OCI-LY1 (cell line): ENCODE results near the gene METAP1D.

Source experiments
- H2AFZ ChIP-seq: fragments of 200-600 bp; sonication (generic), shearing (Covaris generic); 2 replicates; pipeline ENCODE4 v1.6.0; 2014; ENCODE audit warnings: antibody characterized with exemption, mild to moderate bottlenecking, low read length
- H3F3A ChIP-seq: fragments of 200-600 bp; sonication (generic), shearing (Covaris generic); 2 replicates; pipeline ENCODE4 v1.6.0; 2014; ENCODE audit warnings: mild to moderate bottlenecking, antibody characterized with exemption, low read length, moderate library complexity; ENCODE audit not compliant: insufficient read depth
- H3K27ac ChIP-seq: fragments of 200-600 bp; sonication (generic); 2 replicates; pipeline ENCODE4 v1.5.1; 2014; ENCODE audit warnings: low read length, mixed run types, mild to moderate bottlenecking, low read depth; ENCODE audit not compliant: poor library complexity, severe bottlenecking
- H3K27me3 ChIP-seq: fragments of 200-600 bp; sonication (generic); 2 replicates; pipeline ENCODE4 v1.6.0; 2014; ENCODE audit warnings: antibody characterized with exemption, mild to moderate bottlenecking, low read length, moderate library complexity; ENCODE audit not compliant: insufficient read depth
- H3K36me3 ChIP-seq: fragments of 200-600 bp; sonication (generic); 2 replicates; pipeline ENCODE4 v1.6.1; 2014; ENCODE audit warnings: mild to moderate bottlenecking, antibody characterized with exemption, low read length, moderate library complexity, mixed read lengths; ENCODE audit not compliant: insufficient read depth
- H3K4me1 ChIP-seq: fragments of 200-600 bp; sonication (generic); 2 replicates; pipeline ENCODE4 v1.5.1; 2014; ENCODE audit warnings: mild to moderate bottlenecking, low read length, moderate library complexity; ENCODE audit not compliant: insufficient read depth, severe bottlenecking
- H3K4me2 ChIP-seq: fragments of 200-600 bp; sonication (generic), shearing (Covaris generic); 2 replicates; pipeline ENCODE4 v1.6.1; 2014; ENCODE audit warnings: low read length
- H3K4me3 ChIP-seq: fragments of 200-600 bp; sonication (generic); 2 replicates; pipeline ENCODE4 v1.5.1; 2014; ENCODE audit warnings: low read length, low read depth, mild to moderate bottlenecking, mixed read lengths; ENCODE audit not compliant: poor library complexity, severe bottlenecking
- H3K79me2 ChIP-seq: fragments of 200-600 bp; shearing (Covaris generic); 2 replicates; pipeline ENCODE4 v1.6.1; 2016; ENCODE audit warnings: mixed run types, low read length, mixed read lengths; ENCODE audit not compliant: insufficient read depth
- H3K9ac ChIP-seq: fragments of 200-600 bp; sonication (generic), shearing (Covaris generic); 2 replicates; pipeline ENCODE4 v1.6.1; 2014; ENCODE audit warnings: mild to moderate bottlenecking, low read length, mixed read lengths
- H3K9me2 ChIP-seq: fragments of 200-600 bp; sonication (generic), shearing (Covaris generic); 2 replicates; pipeline ENCODE4 v1.6.1; 2014; ENCODE audit warnings: low read depth, mild to moderate bottlenecking, low read length, mixed read lengths
- H3K9me3 ChIP-seq: fragments of 200-600 bp; shearing (Covaris generic); 2 replicates; pipeline ENCODE4 v1.6.1; 2014; ENCODE audit warnings: low read length, mixed read lengths
- H4K20me1 ChIP-seq: fragments of 200-600 bp; sonication (generic), shearing (Covaris generic); 2 replicates; pipeline ENCODE4 v1.6.0; 2016; ENCODE audit warnings: mild to moderate bottlenecking, low read length; ENCODE audit not compliant: insufficient read depth
- CTCF ChIP-seq: fragments of 200-600 bp; sonication (generic), shearing (Covaris generic); IDR thresholded peaks from 2 replicates; pipeline ENCODE4 v1.5.1; 2017; ENCODE audit warnings: mild to moderate bottlenecking, antibody characterized with exemption, low read length, moderate library complexity, mixed read lengths
- EZH2 ChIP-seq: fragments of 200-600 bp; sonication (generic), shearing (Covaris generic); IDR thresholded peaks from 2 replicates; pipeline ENCODE4 v1.8.0; 2017; ENCODE audit warnings: borderline replicate concordance, mixed run types, mild to moderate bottlenecking, antibody characterized with exemption, low read length, moderate library complexity, mixed read lengths

Gene METAP1D

GRCh38 chr2:172120118-172120517 lies 120.4 kb downstream of the METAP1D start:
- no peaks in the 10 kb centered on the region for H3K9me3 ChIP-seq
- H2AFZ ChIP-seq, result no peak overlapping the region

GRCh38 chr2:172128484-172128883 lies 128.7 kb downstream of the METAP1D start:
- Histone ChIP-seq H3F3A (no peaks in the 10 kb centered on the region), H3K4me1 (no peaks in the 10 kb centered on the region), H3K9me3 (no peaks in the 10 kb centered on the region), H3K9ac (no peak overlapping the region), H3K36me3 (no peaks in the 10 kb centered on the region), H3K9me2 (no peaks in the 10 kb centered on the region), H3K4me2 (no peak overlapping the region), H2AFZ (no peak overlapping the region), H3K4me3 (no peak overlapping the region), H3K27ac (no peak overlapping the region), H3K27me3 (no peaks in the 10 kb centered on the region), H3K79me2 (no peaks in the 10 kb centered on the region), H4K20me1 (no peaks in the 10 kb centered on the region)
- TF ChIP-seq CTCF (no peak), EZH2 (no peak)

More at GRCh38 chr2:172120118-172120517, 120.4 kb downstream of the METAP1D start:
- Histone ChIP-seq H3K79me2 (no peaks in the 10 kb centered on the region), H3K27me3 (no peaks in the 10 kb centered on the region), H3K9me2 (no peaks in the 10 kb centered on the region), H3K36me3 (no peaks in the 10 kb centered on the region), H3K27ac (no peak overlapping the region), H3K9ac (no peak overlapping the region), H3K4me3 (no peak overlapping the region), H3K4me1 (no peaks in the 10 kb centered on the region), H4K20me1 (no peaks in the 10 kb centered on the region), H3F3A (no peaks in the 10 kb centered on the region), H3K4me2 (no peak overlapping the region)
- TF ChIP-seq EZH2 (no peak), CTCF (no peak)

- Histone ChIP-seq H3K9me2 (no peaks in the 10 kb centered on the region), H3K4me1 (no peaks in the 10 kb centered on the region), H4K20me1 (no peaks in the 10 kb centered on the region), H3K79me2 (no peaks in the 10 kb centered on the region), H3K27me3 (no peaks in the 10 kb centered on the region), H3K4me2 (no peak overlapping the region), H2AFZ (no peak overlapping the region), H3K4me3 (no peak overlapping the region), H3K9me3 (no peaks in the 10 kb centered on the region), H3K9ac (no peak overlapping the region), H3F3A (no peaks in the 10 kb centered on the region), H3K27ac (no peak overlapping the region), H3K36me3 (no peaks in the 10 kb centered on the region)
- no peak for TF ChIP-seq CTCF
- TF ChIP-seq EZH2, result no peak
Observed at GRCh38 chr2:172129404-172129803, 129.7 kb downstream of the METAP1D start.
